Spleen (tissue), 11 donors: Measurements from ENCODE around the gene INVS. TPM values are rescaled to one million over a fixed set of nuclear protein-coding genes. Genes with fewer than 3 reads are reported as not detected.
"Not testable (repeated sequence)": the region's sequence is repeated elsewhere in the genome, so short reads cannot be mapped to it uniquely, and the experiment has no call there.

Experiments used
- DNase-seq: peaks from one replicate; pipeline ENCODE4 v3.0.0-alpha.2; 2020
- H3K27ac ChIP-seq, 8 donors: fragments of 200-600 bp; sonication (generic) in 7 of 8; 1 replicate in 4 of 8; 2 replicates in 4 of 8; pipeline versions ENCODE4 v1.5.0 to v1.8.0; 2016 to 2021; ENCODE audit warnings: inconsistent platforms in 4 of 8, mild to moderate bottlenecking in 4 of 8, moderate library complexity in 1 of 8
- H3K27me3 ChIP-seq, 7 donors: fragments of 200-600 bp; sonication (generic) in 6 of 7; replicated peaks in 1 of 7; 1 replicate in 4 of 7; 2 replicates in 3 of 7; pipeline versions ENCODE4 v1.5.0 to v1.8.0; 2016 to 2021; ENCODE audit warnings: inconsistent platforms in 3 of 7, mild to moderate bottlenecking in 1 of 7
- H3K36me3 ChIP-seq, 6 donors: fragments of 200-600 bp; sonication (generic) in 5 of 6; 1 replicate in 4 of 6; 2 replicates in 2 of 6; pipeline versions ENCODE4 v1.5.0 to v1.8.0; 2016 to 2021; ENCODE audit warnings: inconsistent platforms in 2 of 6
- H3K4me1 ChIP-seq, 6 donors: fragments of 200-600 bp; sonication (generic) in 5 of 6; 1 replicate in 3 of 6; 2 replicates in 3 of 6; pipeline versions ENCODE4 v1.5.0 to v1.8.0; 2016 to 2021; ENCODE audit warnings: inconsistent platforms in 3 of 6
- H3K4me3 ChIP-seq, 8 donors: fragments of 200-600 bp; sonication (generic) in 7 of 8; 1 replicate in 4 of 8; 2 replicates in 4 of 8; pipeline versions ENCODE4 v1.5.0 to v1.8.0; 2016 to 2021; ENCODE audit warnings: inconsistent platforms in 4 of 8, mild to moderate bottlenecking in 4 of 8, moderate library complexity in 2 of 8
- H3K9me3 ChIP-seq, 8 donors: fragments of 200-600 bp; sonication (generic) in 7 of 8; 1 replicate in 4 of 8; 2 replicates in 4 of 8; pipeline versions ENCODE4 v1.5.0 to v1.8.0; 2016 to 2021; ENCODE audit warnings: inconsistent platforms in 4 of 8
- CTCF ChIP-seq, 11 experiments: fragments of 200-600 bp in 7 of 11; fragments of 450-650 bp in 4 of 11; sonication (generic) in 4 of 11; IDR thresholded peaks in 8 of 11; conservative IDR thresholded peaks in 3 of 11; 1 replicate in 7 of 11; 2 replicates in 4 of 11; pipeline versions ENCODE4 v1.4.0 to v1.8.0; 2016 to 2021; ENCODE audit warnings: antibody characterized with exemption in 11 of 11, inconsistent platforms in 4 of 11, mild to moderate bottlenecking in 1 of 11
- POLR2A ChIP-seq, 3 donors: fragments of 450-650 bp; IDR thresholded peaks; one replicate each; pipeline ENCODE4 v1.5.1; 2017; ENCODE audit warnings: antibody characterized with exemption in 3 of 3, mild to moderate bottlenecking in 1 of 3
- POLR2AphosphoS5 ChIP-seq, 3 donors: sonication (generic); formaldehyde crosslinking; IDR thresholded peaks; one replicate each; pipeline ENCODE4 v1.5.1; 2017; ENCODE audit warnings: antibody characterized with exemption in 3 of 3
- WGBS, 5 donors: extraction: QIAGEN DNeasy Blood & Tissue Kit in 3 of 5; methylation state at CpG; one replicate each; pipeline versions ENCODE4 v1.1.5 to v1.1.7; 2013 to 2018; 5-methylcytosine and 5-hydroxymethylcytosine counted together
- intact Hi-C: fragments of 100-400 bp; cut with DNase I; formaldehyde crosslinking; loops from one replicate; pipeline ENCODE4 v1.15.0; 2023; ENCODE audit warnings: low total_unique reads
- polyA plus RNA-seq, 3 donors: library from polyadenylated mRNA; stranded (reverse); fragments of 200-250 nt; gene quantifications; one replicate each; pipeline ENCODE4 v1.2.1, GENCODE V29; 2013
- total RNA-seq, 7 donors: library from RNA; depleted of rRNA in 3 of 7; stranded (reverse); fragments of >200 nt in 3 of 7; fragmentation: NEBNext Ultra II Directional in 4 of 7; extraction: Animal tissue kit (Norgen Biotek cat#: 25700) in 4 of 7; gene quantifications; one replicate each; pipeline versions ENCODE4 v1.1.0 to v1.2.1, GENCODE V29; 2016 to 2021
- donor health status: healthy with polysubstance abuse.
- donor health status: DM: no; HTN: no; CAD: no; lungs with moderate emphysema.
- donor health status: DM: no; HTN: no; CAD: no.
- donor health status: Bipolar disorder and iron deficiency.
- donor health status: healthy.
- donor health status: DM: no; HTN: no; CAD: no.
- donor health status: DM: yes; HTN: yes; CAD: no.

The INVS gene
- total and polyA plus RNA-seq, 10 donors: 3.0 to 49.5 (median 25.9) TPM

- intact Hi-C loops: no loop called here
- no peak overlapping the region for H3K27ac ChIP-seq
- no peak for DNase-seq
- H3K4me3 ChIP-seq: no peak overlapping the region
- peaks cover 0 to 30% (median 0%) of the 10 kb centered on the region in 6 donors for H3K36me3 ChIP-seq
- TF ChIP-seq POLR2AphosphoS5 (IDR thresholded peaks at IDR 0.05) (no peak), CTCF (IDR thresholded peaks at IDR 0.05 in 8 of 11, conservative IDR thresholded peaks at IDR 0.05 in 3 of 11) (no peak), POLR2A (IDR thresholded peaks at IDR 0.05) (no peak)
- 75 to 96% (median 84%) methylated on average over 3 of the region's 3 CpGs for WGBS, 5 donors
- no peaks in the 10 kb centered on the region for H3K4me1 ChIP-seq
- H3K9me3 ChIP-seq: no peaks in the 10 kb centered on the region
- no peaks in the 10 kb centered on the region for H3K27me3 ChIP-seq
Measured at GRCh38 chr9:100134731-100135130, 35.7 kb downstream of the INVS start.

- intact Hi-C loops, H3K27me3 ChIP-seq: not testable (repeated sequence)
- WGBS, 5 donors: 86 to 94% (median 93%) methylated on average over 5 of the region's 5 CpGs
Measured at GRCh38 chr9:100136799-100137198, 37.8 kb downstream of the INVS start.

GRCh38 chr9:100140303-100140702 is 41.3 kb downstream of the INVS start:
- H3K27ac ChIP-seq, H3K4me3 ChIP-seq, H3K36me3 ChIP-seq, H3K27me3 ChIP-seq, intact Hi-C loops, DNase-seq, H3K9me3 ChIP-seq, H3K4me1 ChIP-seq: not testable (repeated sequence)
- 94 to 99% (median 97%) methylated on average over 6 of the region's 6 CpGs for WGBS, 5 donors

More at GRCh38 chr9:100136799-100137198, 37.8 kb downstream of the INVS start:
- H3K4me1 ChIP-seq, H3K4me3 ChIP-seq, H3K9me3 ChIP-seq, DNase-seq, H3K27ac ChIP-seq: not testable (repeated sequence)
- H3K36me3 ChIP-seq: peaks cover 0 to 12% (median 0%) of the 10 kb centered on the region in 6 donors

- H3K27ac ChIP-seq, intact Hi-C loops, H3K9me3 ChIP-seq, H3K27me3 ChIP-seq, DNase-seq, H3K4me1 ChIP-seq, H3K36me3 ChIP-seq, H3K4me3 ChIP-seq: not testable (repeated sequence)
- WGBS, 5 donors: 94 to 98% (median 97%) methylated on average over 8 to 9 of the region's 9 CpGs
Measured at GRCh38 chr9:100141862-100142261, 42.8 kb downstream of the INVS start.

GRCh38 chr9:100145167-100145934 is 46.3 kb downstream of the INVS start:
- intact Hi-C loops, H3K36me3 ChIP-seq, H3K9me3 ChIP-seq, H3K4me1 ChIP-seq, DNase-seq, H3K27ac ChIP-seq, H3K27me3 ChIP-seq, H3K4me3 ChIP-seq: not testable (repeated sequence)
- WGBS, 5 donors: 89 to 95% (median 91%) methylated on average over 15 of the region's 15 CpGs

- H3K27ac ChIP-seq, H3K36me3 ChIP-seq, DNase-seq, H3K27me3 ChIP-seq, H3K9me3 ChIP-seq, H3K4me3 ChIP-seq, H3K4me1 ChIP-seq, intact Hi-C loops: not testable (repeated sequence)
- 88 to 96% (median 92%) methylated on average over 8 of the region's 8 CpGs for WGBS, 5 donors
Measured at GRCh38 chr9:100145976-100146375, 46.9 kb downstream of the INVS start.

- H3K36me3 ChIP-seq: no peaks in the 10 kb centered on the region
- 41 to 86% (median 61%) methylated on average over 2 of the region's 2 CpGs for WGBS, 5 donors
- H3K9me3 ChIP-seq: no peaks in the 10 kb centered on the region
- intact Hi-C loops: no loop called here
- H3K4me1 ChIP-seq: no peaks in the 10 kb centered on the region
- no peak overlapping the region for H3K4me3 ChIP-seq
- no peak for TF ChIP-seq POLR2AphosphoS5 (IDR thresholded peaks at IDR 0.05)
- H3K27ac ChIP-seq: no peak overlapping the region
- DNase-seq: no peak
- H3K27me3 ChIP-seq: no peaks in the 10 kb centered on the region
Measured at GRCh38 chr9:100150214-100150613, 51.2 kb downstream of the INVS start.
